ENCODE measurements around the gene USP48. TPM values are rescaled to one million over a fixed set of nuclear protein-coding genes. Genes with fewer than 3 reads are reported as not detected.

Gene USP48
- total and polyA plus RNA-seq, 2 of the 13 experiments (the other 11 are each of a cell fraction or from before 2014, with no cell fraction given), result 30.4 to 30.7 TPM

GRCh38 chr1:21659099-21659923 is 123.6 kb downstream of the USP48 start (continued):
- TF ChIP-seq FOXP4 (CRISPR knock-in tag; IDR thresholded peaks at IDR 0.05) (peak; percentile 57), SETDB1 (CRISPR knock-in tag; IDR thresholded peaks at IDR 0.05; ENCODE audit: borderline replicate concordance) (no peak), NFIC (IDR thresholded peaks at IDR 0.05; ENCODE audit: low read length) (no peak), DPF2 (CRISPR knock-in tag; IDR thresholded peaks at IDR 0.05; ENCODE audit: borderline replicate concordance, low read depth) (no peak), CHD4 (IDR thresholded peaks at IDR 0.05; ENCODE audit: borderline replicate concordance, low read length) (no peak), CEBPZ (IDR thresholded peaks at IDR 0.05; ENCODE audit: low read length) (no peak), ZFP62 (CRISPR knock-in tag; IDR thresholded peaks at IDR 0.05) (no peak), HNF1B (CRISPR knock-in tag; IDR thresholded peaks at IDR 0.05) (peak; percentile 85; the same call in 1 of the 2 replicates), HMG20A (CRISPR knock-in tag; IDR thresholded peaks at IDR 0.05; ENCODE audit: borderline replicate concordance) (0 out of 2 replicates have a peak, but pooled peaks have one; percentile 23), ZNF136 (CRISPR knock-in tag; IDR thresholded peaks at IDR 0.05; ENCODE audit: low read depth) (0 out of 2 replicates have a peak, but pooled peaks have one; percentile 35), KDM2A (CRISPR knock-in tag; IDR thresholded peaks at IDR 0.05; ENCODE audit: borderline replicate concordance, low read depth) (peak; percentile 98), MAF1 (CRISPR knock-in tag; IDR thresholded peaks at IDR 0.05; ENCODE audit: borderline replicate concordance) (peak; percentile 96; the same call in 1 of the 2 replicates), KLF16 (CRISPR knock-in tag; IDR thresholded peaks at IDR 0.05) (peak in 1 of 2 experiments; percentile 99; a peak in 2 of 4 replicates), ZNF430 (CRISPR knock-in tag; IDR thresholded peaks at IDR 0.05) (peak; percentile 99), SMAD9 (CRISPR knock-in tag; IDR thresholded peaks at IDR 0.05) (no peak), ZEB1 (IDR thresholded peaks at IDR 0.05; ENCODE audit: insufficient replicate concordance, low read depth) (no peak), SUZ12 (IDR thresholded peaks at IDR 0.05; ENCODE audit: low read depth, low read length) (no peak), ZNF224 (CRISPR knock-in tag; IDR thresholded peaks at IDR 0.05) (no peak), ZKSCAN8 (CRISPR knock-in tag; IDR thresholded peaks at IDR 0.05; ENCODE audit: borderline replicate concordance) (peak; percentile 92), TAF1 (CRISPR knock-in tag; IDR thresholded peaks at IDR 0.05) (peak; percentile 53), ETV5 (CRISPR knock-in tag; IDR thresholded peaks at IDR 0.05; ENCODE audit: borderline replicate concordance) (peak; percentile 57)
